GM23338 (cell line): ENCODE data around the gene FCGBP.

ENCODE experiments used
- CREB1 ChIP-seq: fragments of 250-450 bp; sonication (Bioruptor Pico); IDR thresholded peaks from 2 replicates; pipeline ENCODE4 v1.5.0; 2020; ENCODE audit warnings: low read depth, mild to moderate bottlenecking, moderate library complexity
- EZH2 ChIP-seq: fragments of 200-600 bp; sonication (generic); IDR thresholded peaks from one replicate; pipeline ENCODE4 v1.8.0; 2017; ENCODE audit warnings: antibody characterized with exemption, mild to moderate bottlenecking, low read depth; ENCODE audit not compliant: unreplicated experiment
- EZH2phosphoT487 ChIP-seq: fragments of 200-600 bp; sonication (generic); IDR thresholded peaks from one replicate; pipeline ENCODE4 v1.8.1; 2018; ENCODE audit warnings: antibody characterized with exemption; ENCODE audit not compliant: unreplicated experiment
- NANOG ChIP-seq: IDR thresholded peaks from 2 replicates; pipeline ENCODE4 v1.6.1; 2016; ENCODE audit warnings: antibody characterized with exemption, borderline replicate concordance
- POLR2AphosphoS5 ChIP-seq: IDR thresholded peaks from 2 replicates; pipeline ENCODE4 v1.6.1; 2016; ENCODE audit warnings: antibody characterized with exemption, low read depth
- STAT1 ChIP-seq: IDR thresholded peaks from one replicate; pipeline ENCODE4 v1.6.1; 2016; ENCODE audit warnings: antibody characterized with exemption; ENCODE audit not compliant: unreplicated experiment
- TF ChIP-seq, protein P1 (sequence below), 2 experiments: fragments of 200-600 bp in 1 of 2; sonication (generic) in 1 of 2; conservative IDR thresholded peaks; 2 replicates each; pipeline versions ENCODE4 v1.5.1 to v1.6.1; 2016 to 2017; ENCODE audit warnings: antibody characterized with exemption in 2 of 2, low read depth in 2 of 2, mild to moderate bottlenecking in 2 of 2, moderate library complexity in 1 of 2

DNA sequence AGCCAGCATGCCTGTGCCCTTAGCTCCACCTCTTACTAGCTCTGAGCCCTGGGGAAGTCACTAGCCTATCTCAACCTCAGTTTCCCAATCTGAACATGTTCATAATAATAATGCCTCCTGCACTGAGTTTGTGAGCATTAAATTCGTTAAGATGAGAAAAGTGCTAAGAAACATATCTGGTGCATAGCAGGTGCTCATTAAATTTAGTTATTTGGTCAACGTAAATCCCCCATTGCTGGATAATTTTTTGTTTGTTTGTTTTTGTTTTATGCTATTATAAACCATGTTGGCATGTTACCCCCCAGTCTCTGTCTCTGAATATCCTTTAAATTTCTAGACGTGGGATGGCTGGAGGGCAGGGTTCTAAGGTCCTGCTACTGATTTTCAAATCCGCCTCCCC, 10.6 kb downstream of the FCGBP start:
- TF ChIP-seq NANOG (no peak), EZH2 (no peak), CREB1 (no peak), STAT1 (no peak), EZH2phosphoT487 (no peak), POLR2AphosphoS5 (no peak)
- TF ChIP-seq, protein P1, sequence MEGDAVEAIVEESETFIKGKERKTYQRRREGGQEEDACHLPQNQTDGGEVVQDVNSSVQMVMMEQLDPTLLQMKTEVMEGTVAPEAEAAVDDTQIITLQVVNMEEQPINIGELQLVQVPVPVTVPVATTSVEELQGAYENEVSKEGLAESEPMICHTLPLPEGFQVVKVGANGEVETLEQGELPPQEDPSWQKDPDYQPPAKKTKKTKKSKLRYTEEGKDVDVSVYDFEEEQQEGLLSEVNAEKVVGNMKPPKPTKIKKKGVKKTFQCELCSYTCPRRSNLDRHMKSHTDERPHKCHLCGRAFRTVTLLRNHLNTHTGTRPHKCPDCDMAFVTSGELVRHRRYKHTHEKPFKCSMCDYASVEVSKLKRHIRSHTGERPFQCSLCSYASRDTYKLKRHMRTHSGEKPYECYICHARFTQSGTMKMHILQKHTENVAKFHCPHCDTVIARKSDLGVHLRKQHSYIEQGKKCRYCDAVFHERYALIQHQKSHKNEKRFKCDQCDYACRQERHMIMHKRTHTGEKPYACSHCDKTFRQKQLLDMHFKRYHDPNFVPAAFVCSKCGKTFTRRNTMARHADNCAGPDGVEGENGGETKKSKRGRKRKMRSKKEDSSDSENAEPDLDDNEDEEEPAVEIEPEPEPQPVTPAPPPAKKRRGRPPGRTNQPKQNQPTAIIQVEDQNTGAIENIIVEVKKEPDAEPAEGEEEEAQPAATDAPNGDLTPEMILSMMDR (conservative IDR thresholded peaks at IDR 0.05; ENCODE audit: low read depth in 2 of 2): no peak
